Measurements from ENCODE around the gene CACNA2D1. TPM values are rescaled to one million over a fixed set of nuclear protein-coding genes. Genes with fewer than 3 reads are reported as not detected.

The CACNA2D1 gene
- total and polyA plus RNA-seq, 4 donors = 4.5 to 40.7 (median 24.3) TPM

- Histone ChIP-seq H3K4me1 (ENCODE audit: control insufficient read depth in 1 of 2, insufficient read depth in 2 of 2, low read length in 2 of 2) (peaks cover 0 to 4% of the 10 kb centered on the region in 2 donors), H3K9me3 (ENCODE audit: control insufficient read depth, low read length) (no peaks in the 10 kb centered on the region), H3K4me3 (ENCODE audit: low read length in 2 of 2) (no peak overlapping the region), H3K27ac (ENCODE audit: low read depth in 1 of 2, low read length in 2 of 2) (no peak overlapping the region), H3K27me3 (ENCODE audit: control insufficient read depth in 1 of 2, insufficient read depth in 2 of 2, low read length in 1 of 2) (no peaks in the 10 kb centered on the region), H3K36me3 (ENCODE audit: control insufficient read depth in 1 of 2, insufficient read depth in 2 of 2, low read length in 1 of 2) (no peaks in the 10 kb centered on the region)
- WGBS, 2 donors = 49 to 55% methylated on average over 3 of the region's 3 CpGs
- DNase-seq = no peak
- intact Hi-C loops (cut with DNase I) = no loop called here
- ATAC-seq (ENCODE audit: low FRiP score) = no peak
These were observed 249.4 kb downstream of the CACNA2D1 start for GRCh38 chr7:82194016-82194643.

GRCh38 chr7:82188636-82189035 lies 254.9 kb downstream of the CACNA2D1 start:
- H3K36me3 ChIP-seq (ENCODE audit: control insufficient read depth in 1 of 2, insufficient read depth in 2 of 2, low read length in 1 of 2) = no peaks in the 10 kb centered on the region
- DNase-seq = no peak
- H3K9me3 ChIP-seq (ENCODE audit: control insufficient read depth, low read length) = no peaks in the 10 kb centered on the region
- no peaks in the 10 kb centered on the region for H3K4me1 ChIP-seq (ENCODE audit: control insufficient read depth in 1 of 2, insufficient read depth in 2 of 2, low read length in 2 of 2)
- ATAC-seq (ENCODE audit: low FRiP score) = no peak
- H3K4me3 ChIP-seq (ENCODE audit: low read length in 2 of 2) = no peak overlapping the region
- intact Hi-C loops (cut with DNase I) = no loop called here
- H3K27me3 ChIP-seq (ENCODE audit: control insufficient read depth in 1 of 2, insufficient read depth in 2 of 2, low read length in 1 of 2) = no peaks in the 10 kb centered on the region
- no peak overlapping the region for H3K27ac ChIP-seq (ENCODE audit: low read depth in 1 of 2, low read length in 2 of 2)
- WGBS, 2 donors = 98 to 99% methylated on average over 2 of the region's 2 CpGs

GRCh38 chr7:82185443-82185842 lies 258.1 kb downstream of the CACNA2D1 start:
- Histone ChIP-seq H3K27me3 (ENCODE audit: control insufficient read depth in 1 of 2, insufficient read depth in 2 of 2, low read length in 1 of 2) (no peaks in the 10 kb centered on the region), H3K27ac (ENCODE audit: low read depth in 1 of 2, low read length in 2 of 2) (no peak overlapping the region), H3K36me3 (ENCODE audit: control insufficient read depth in 1 of 2, insufficient read depth in 2 of 2, low read length in 1 of 2) (no peaks in the 10 kb centered on the region), H3K4me3 (ENCODE audit: low read length in 2 of 2) (no peak overlapping the region), H3K9me3 (ENCODE audit: control insufficient read depth, low read length) (no peaks in the 10 kb centered on the region), H3K4me1 (ENCODE audit: control insufficient read depth in 1 of 2, insufficient read depth in 2 of 2, low read length in 2 of 2) (no peaks in the 10 kb centered on the region)
- whole genome bisulfite sequencing, 2 donors = 96 to 99% methylated on average over 2 of the region's 2 CpGs
- no peak for ATAC-seq (ENCODE audit: low FRiP score)
- intact Hi-C loops (cut with DNase I) = no loop called here
- no peak for DNase-seq

- intact Hi-C loops (cut with DNase I) = no loop called here
- Histone ChIP-seq H3K9me3 (ENCODE audit: control insufficient read depth, low read length) (no peaks in the 10 kb centered on the region), H3K36me3 (ENCODE audit: control insufficient read depth in 1 of 2, insufficient read depth in 2 of 2, low read length in 1 of 2) (no peaks in the 10 kb centered on the region), H3K4me3 (ENCODE audit: low read length in 2 of 2) (no peak overlapping the region), H3K27ac (ENCODE audit: low read depth in 1 of 2, low read length in 2 of 2) (no peak overlapping the region), H3K27me3 (ENCODE audit: control insufficient read depth in 1 of 2, insufficient read depth in 2 of 2, low read length in 1 of 2) (no peaks in the 10 kb centered on the region), H3K4me1 (ENCODE audit: control insufficient read depth in 1 of 2, insufficient read depth in 2 of 2, low read length in 2 of 2) (no peaks in the 10 kb centered on the region)
- no peak for ATAC-seq (ENCODE audit: low FRiP score)
- WGBS, 2 donors = 94 to 95% methylated on average over 4 of the region's 4 CpGs
- DNase-seq = no peak
These were observed 259.9 kb downstream of the CACNA2D1 start for GRCh38 chr7:82183634-82184033.

- no peak for DNase-seq
- Histone ChIP-seq H3K27ac (ENCODE audit: low read depth in 1 of 2, low read length in 2 of 2) (no peak overlapping the region), H3K27me3 (ENCODE audit: control insufficient read depth in 1 of 2, insufficient read depth in 2 of 2, low read length in 1 of 2) (no peaks in the 10 kb centered on the region), H3K36me3 (ENCODE audit: control insufficient read depth in 1 of 2, insufficient read depth in 2 of 2, low read length in 1 of 2) (no peaks in the 10 kb centered on the region), H3K4me3 (ENCODE audit: low read length in 2 of 2) (no peak overlapping the region), H3K9me3 (ENCODE audit: control insufficient read depth, low read length) (no peaks in the 10 kb centered on the region), H3K4me1 (ENCODE audit: control insufficient read depth in 1 of 2, insufficient read depth in 2 of 2, low read length in 2 of 2) (no peaks in the 10 kb centered on the region)
- no peak for ATAC-seq (ENCODE audit: low FRiP score)
- WGBS, 2 donors = 94 to 95% methylated on average over 1 of the region's 1 CpG
- intact Hi-C loops (cut with DNase I) = no loop called here
These were observed 264.3 kb downstream of the CACNA2D1 start for GRCh38 chr7:82179311-82179710.

- Histone ChIP-seq H3K36me3 (ENCODE audit: control insufficient read depth in 1 of 2, insufficient read depth in 2 of 2, low read length in 1 of 2) (no peaks in the 10 kb centered on the region), H3K27me3 (ENCODE audit: control insufficient read depth in 1 of 2, insufficient read depth in 2 of 2, low read length in 1 of 2) (no peaks in the 10 kb centered on the region), H3K4me1 (ENCODE audit: control insufficient read depth in 1 of 2, insufficient read depth in 2 of 2, low read length in 2 of 2) (no peaks in the 10 kb centered on the region), H3K9me3 (ENCODE audit: control insufficient read depth, low read length) (no peaks in the 10 kb centered on the region), H3K27ac (ENCODE audit: low read depth in 1 of 2, low read length in 2 of 2) (no peak overlapping the region), H3K4me3 (ENCODE audit: low read length in 2 of 2) (no peak overlapping the region)
- WGBS, 2 donors = 75 to 78% methylated on average over 2 of the region's 2 CpGs
- intact Hi-C loops (cut with DNase I) = no loop called here
- DNase-seq (no peak), ATAC-seq (ENCODE audit: low FRiP score) (no peak)
These were observed 268.3 kb downstream of the CACNA2D1 start for GRCh38 chr7:82175319-82175718.

- intact Hi-C loops (cut with DNase I) = no loop called here
- Histone ChIP-seq H3K27me3 (ENCODE audit: control insufficient read depth in 1 of 2, insufficient read depth in 2 of 2, low read length in 1 of 2) (no peaks in the 10 kb centered on the region), H3K4me1 (ENCODE audit: control insufficient read depth in 1 of 2, insufficient read depth in 2 of 2, low read length in 2 of 2) (no peaks in the 10 kb centered on the region), H3K4me3 (ENCODE audit: low read length in 2 of 2) (no peak overlapping the region), H3K27ac (ENCODE audit: low read depth in 1 of 2, low read length in 2 of 2) (no peak overlapping the region), H3K36me3 (ENCODE audit: control insufficient read depth in 1 of 2, insufficient read depth in 2 of 2, low read length in 1 of 2) (no peaks in the 10 kb centered on the region), H3K9me3 (ENCODE audit: control insufficient read depth, low read length) (no peaks in the 10 kb centered on the region)
- DNase-seq (no peak), ATAC-seq (ENCODE audit: low FRiP score) (no peak)
- WGBS, 2 donors = 73% methylated on average over 4 of the region's 4 CpGs
These were observed 270.1 kb downstream of the CACNA2D1 start for GRCh38 chr7:82173400-82174021.

GRCh38 chr7:82172881-82173280 lies 270.7 kb downstream of the CACNA2D1 start:
- no peak for ATAC-seq (ENCODE audit: low FRiP score)
- no peak overlapping the region for H3K27ac ChIP-seq (ENCODE audit: low read depth in 1 of 2, low read length in 2 of 2)
- no peaks in the 10 kb centered on the region for H3K36me3 ChIP-seq (ENCODE audit: control insufficient read depth in 1 of 2, insufficient read depth in 2 of 2, low read length in 1 of 2)
- H3K27me3 ChIP-seq (ENCODE audit: control insufficient read depth in 1 of 2, insufficient read depth in 2 of 2, low read length in 1 of 2) = no peaks in the 10 kb centered on the region
- DNase-seq = no peak
- 54 to 61% methylated on average over 2 of the region's 2 CpGs for WGBS, 2 donors
- no peaks in the 10 kb centered on the region for H3K9me3 ChIP-seq (ENCODE audit: control insufficient read depth, low read length)
- H3K4me3 ChIP-seq (ENCODE audit: low read length in 2 of 2) = no peak overlapping the region
- intact Hi-C loops (cut with DNase I) = no loop called here
- no peaks in the 10 kb centered on the region for H3K4me1 ChIP-seq (ENCODE audit: control insufficient read depth in 1 of 2, insufficient read depth in 2 of 2, low read length in 2 of 2)

- Histone ChIP-seq H3K36me3 (ENCODE audit: control insufficient read depth in 1 of 2, insufficient read depth in 2 of 2, low read length in 1 of 2) (no peaks in the 10 kb centered on the region), H3K27ac (ENCODE audit: low read depth in 1 of 2, low read length in 2 of 2) (no peak overlapping the region), H3K4me1 (ENCODE audit: control insufficient read depth in 1 of 2, insufficient read depth in 2 of 2, low read length in 2 of 2) (no peaks in the 10 kb centered on the region), H3K9me3 (ENCODE audit: control insufficient read depth, low read length) (no peaks in the 10 kb centered on the region), H3K4me3 (ENCODE audit: low read length in 2 of 2) (no peak overlapping the region), H3K27me3 (ENCODE audit: control insufficient read depth in 1 of 2, insufficient read depth in 2 of 2, low read length in 1 of 2) (no peaks in the 10 kb centered on the region)
- WGBS, 2 donors = 78 to 84% methylated on average over 1 of the region's 1 CpG
- ATAC-seq (ENCODE audit: low FRiP score) = no peak
- intact Hi-C loops (cut with DNase I) = no loop called here
- no peak for DNase-seq
These were observed 271.6 kb downstream of the CACNA2D1 start for GRCh38 chr7:82172017-82172416.
